PC-9 (cell line): Measurements from ENCODE around the gene PPP2R2C. TPM values are rescaled to one million over a fixed set of nuclear protein-coding genes. Genes with fewer than 3 reads are reported as not detected.

Source experiments
- BruUV-seq: library from RNA; stranded (reverse); fragments of 400-500 nt; replicated peaks from 2 replicates; lab custom pipeline; 2021; lab: Mats Ljungman, UMichigan
- CTCF ChIA-PET: fragments of 300-600 bp; sonication (Branson Sonifier 250); formaldehyde crosslinking; loops from one replicate; lab custom pipeline; 2022; ENCODE audit warnings: antibody characterized with exemption; lab: Charles Lee
- POLR2A ChIA-PET: fragments of 300-600 bp; sonication (Branson Sonifier 250); formaldehyde crosslinking; loops from one replicate; lab custom pipeline; 2022; ENCODE audit warnings: antibody characterized with exemption; ENCODE audit not compliant: unreplicated experiment; lab: Charles Lee
- DNase-seq, 2 experiments: peaks; one replicate each; pipeline versions ENCODE4 v3.0.0 to v3.0.0-alpha.2; 2015 to 2022; ENCODE audit warnings: mixed read lengths in 1 of 2
- H2AFZ ChIP-seq: fragments of 200-600 bp; sonication (generic); 2 replicates; pipeline ENCODE4 v1.8.1; 2017; ENCODE audit warnings: antibody characterized with exemption
- H3F3A ChIP-seq: fragments of 200-600 bp; sonication (generic); 2 replicates; pipeline ENCODE4 v1.8.1; 2017; ENCODE audit warnings: antibody characterized with exemption, mild to moderate bottlenecking, low read depth; ENCODE audit not compliant: insufficient read depth
- H3K27ac ChIP-seq: fragments of 200-600 bp; sonication (generic); 2 replicates; pipeline ENCODE4 v1.6.1; 2016; ENCODE audit warnings: mixed run types
- H3K27me3 ChIP-seq: fragments of 200-600 bp; sonication (generic); 2 replicates; pipeline ENCODE4 v1.6.1; 2016; ENCODE audit warnings: low read depth, mixed run types; ENCODE audit not compliant: insufficient read depth
- H3K36me3 ChIP-seq: fragments of 200-600 bp; sonication (generic); 2 replicates; pipeline ENCODE4 v1.6.1; 2016; ENCODE audit warnings: low read depth, mixed run types
- H3K4me1 ChIP-seq: fragments of 200-600 bp; sonication (generic); replicated peaks from 2 replicates; pipeline ENCODE4 v1.6.1; 2016; ENCODE audit warnings: mixed run types; ENCODE audit not compliant: insufficient read depth
- H3K4me2 ChIP-seq: fragments of 200-600 bp; sonication (generic); 2 replicates; pipeline ENCODE4 v1.6.1; 2017; ENCODE audit warnings: mixed run types
- H3K4me3 ChIP-seq: fragments of 200-600 bp; sonication (generic); 2 replicates; pipeline ENCODE4 v1.6.1; 2016; ENCODE audit warnings: mixed run types
- H3K79me2 ChIP-seq: fragments of 200-600 bp; sonication (generic); 2 replicates; pipeline ENCODE4 v1.6.1; 2017; ENCODE audit warnings: low read depth, mixed run types
- H3K9me2 ChIP-seq: fragments of 200-600 bp; sonication (generic); 2 replicates; pipeline ENCODE4 v1.8.1; 2017; ENCODE audit warnings: mild to moderate bottlenecking; ENCODE audit not compliant: insufficient read depth
- H3K9me3 ChIP-seq: fragments of 200-600 bp; sonication (generic); 2 replicates; pipeline ENCODE4 v1.8.1; 2016; ENCODE audit warnings: low read depth; ENCODE audit not compliant: insufficient read depth
- H4K20me1 ChIP-seq: fragments of 200-600 bp; sonication (generic); 2 replicates; pipeline ENCODE4 v1.8.1; 2017; ENCODE audit not compliant: insufficient read depth
- CTCF ChIP-seq: fragments of 200-600 bp; sonication (generic); conservative IDR thresholded peaks from 2 replicates; pipeline ENCODE4 v1.6.1; 2017; ENCODE audit warnings: mixed run types, antibody characterized with exemption, mild to moderate bottlenecking, moderate library complexity
- EZH2 ChIP-seq: fragments of 200-600 bp; sonication (generic); IDR thresholded peaks from 2 replicates; pipeline ENCODE4 v1.8.0; 2017; ENCODE audit warnings: antibody characterized with exemption, low read depth
- intact Hi-C: fragments of 100-400 bp; cut with micrococcal nuclease; formaldehyde crosslinking; loops from one replicate; pipeline ENCODE4 v1.10.0; 2022; ENCODE audit not compliant: unreplicated experiment
- total RNA-seq: library from RNA; stranded (reverse); gene quantifications from 2 replicates; pipeline ENCODE4 v1.2.3, GENCODE V29; 2021

PPP2R2C gene
- total RNA-seq, 1 experiment from 2014 or later: 40.9 TPM

- no peaks in the 10 kb centered on the region for H3K36me3 ChIP-seq
- H3K4me2 ChIP-seq: no peak overlapping the region
- intact Hi-C loops: no loop called here
- H3K27ac ChIP-seq: no peak overlapping the region
- no peaks in the 10 kb centered on the region for H3K4me1 ChIP-seq
- H3K4me3 ChIP-seq: no peak overlapping the region
- no TSS peak for BruUV-seq
- peak; percentile 78 for TF ChIP-seq CTCF
- TF ChIP-seq EZH2: no peak
- ChIA-PET POLR2A (no interaction called here), CTCF (interaction anchor here (1.8 kb wide), 1 partner anchor 10 kb away, joined by 6 read pairs; no protein-coding TSS in a partner anchor)
- H3K27me3 ChIP-seq: no peaks in the 10 kb centered on the region
- DNase-seq: no peak
- H3K9me2 ChIP-seq: no peaks in the 10 kb centered on the region
- H2AFZ ChIP-seq: no peak overlapping the region
- H3K79me2 ChIP-seq: no peaks in the 10 kb centered on the region
- no peaks in the 10 kb centered on the region for H3F3A ChIP-seq
- H3K9me3 ChIP-seq: no peaks in the 10 kb centered on the region
- H4K20me1 ChIP-seq: 0 out of 2 replicates have a peak, but pooled peaks cover 3% of the 10 kb centered on the region
Measured at GRCh38 chr4:6333301-6334202, 138.9 kb downstream of the PPP2R2C start.

GRCh38 chr4:6332669-6333050, 139.8 kb downstream of the PPP2R2C start:
- Histone ChIP-seq H3K79me2 (no peaks in the 10 kb centered on the region), H3K4me2 (no peak overlapping the region), H3K36me3 (no peaks in the 10 kb centered on the region), H3F3A (no peaks in the 10 kb centered on the region), H3K27me3 (no peaks in the 10 kb centered on the region), H4K20me1 (0 out of 2 replicates have a peak, but pooled peaks cover 3% of the 10 kb centered on the region), H3K4me3 (no peak overlapping the region), H3K27ac (no peak overlapping the region), H3K4me1 (no peaks in the 10 kb centered on the region), H2AFZ (no peak overlapping the region), H3K9me3 (no peaks in the 10 kb centered on the region), H3K9me2 (no peaks in the 10 kb centered on the region)
- BruUV-seq: no TSS peak
- intact Hi-C loops: loop anchor here (1.0 kb wide), 1 partner anchor 216 kb away; no protein-coding TSS in a partner anchor
- no peak for DNase-seq
- POLR2A ChIA-PET: no interaction called here
- CTCF ChIA-PET: interaction anchor here (1.0 to 3.4 kb wide), 3 partner anchors 11 to 314 kb away, joined by 3 to 24 read pairs (median 6); no protein-coding TSS in a partner anchor
- TF ChIP-seq EZH2: no peak
- TF ChIP-seq CTCF: no peak

- POLR2A ChIA-PET: no interaction called here
- H3K27me3 ChIP-seq: no peaks in the 10 kb centered on the region
- H3K4me1 ChIP-seq: 0 out of 2 replicates have a peak, but pooled peaks cover under 1% of the 10 kb centered on the region
- H3K9me2 ChIP-seq: no peaks in the 10 kb centered on the region
- no peaks in the 10 kb centered on the region for H3K79me2 ChIP-seq
- BruUV-seq: no TSS peak
- H3F3A ChIP-seq: no peaks in the 10 kb centered on the region
- peak in 1 of 2 experiments; percentile 44 for DNase-seq
- intact Hi-C loops: loop anchor here (1.0 kb wide), 1 partner anchor 216 kb away; no protein-coding TSS in a partner anchor
- CTCF ChIA-PET: interaction anchor here (0.6 to 3.4 kb wide), 4 partner anchors 11 to 315 kb away, joined by 3 to 24 read pairs (median 7); no protein-coding TSS in a partner anchor
- H3K4me3 ChIP-seq: no peak overlapping the region
- H3K9me3 ChIP-seq: no peaks in the 10 kb centered on the region
- no peaks in the 10 kb centered on the region for H3K36me3 ChIP-seq
- no peak overlapping the region for H3K27ac ChIP-seq
- H2AFZ ChIP-seq: no peak overlapping the region
- 0 out of 2 replicates have a peak, but pooled peaks cover 3% of the 10 kb centered on the region for H4K20me1 ChIP-seq
- no peak overlapping the region for H3K4me2 ChIP-seq
- TF ChIP-seq CTCF (peak; percentile 81), EZH2 (no peak)
Measured at GRCh38 chr4:6332042-6332668, 140.3 kb downstream of the PPP2R2C start.
